GM19467 (cell line): ENCODE measurements around the gene FLG.
"Not testable (repeated sequence)": the region's sequence is repeated elsewhere in the genome, so short reads cannot be mapped to it uniquely, and the experiment has no call there.

ENCODE experiments used
- ATAC-seq: cut with Tn5 transposase; IDR thresholded peaks from one replicate; pipeline ENCODE4 v1.9.1; 2021; ENCODE audit warnings: mild to moderate bottlenecking, moderate library complexity; ENCODE audit not compliant: unreplicated experiment

FLG gene

DNA sequence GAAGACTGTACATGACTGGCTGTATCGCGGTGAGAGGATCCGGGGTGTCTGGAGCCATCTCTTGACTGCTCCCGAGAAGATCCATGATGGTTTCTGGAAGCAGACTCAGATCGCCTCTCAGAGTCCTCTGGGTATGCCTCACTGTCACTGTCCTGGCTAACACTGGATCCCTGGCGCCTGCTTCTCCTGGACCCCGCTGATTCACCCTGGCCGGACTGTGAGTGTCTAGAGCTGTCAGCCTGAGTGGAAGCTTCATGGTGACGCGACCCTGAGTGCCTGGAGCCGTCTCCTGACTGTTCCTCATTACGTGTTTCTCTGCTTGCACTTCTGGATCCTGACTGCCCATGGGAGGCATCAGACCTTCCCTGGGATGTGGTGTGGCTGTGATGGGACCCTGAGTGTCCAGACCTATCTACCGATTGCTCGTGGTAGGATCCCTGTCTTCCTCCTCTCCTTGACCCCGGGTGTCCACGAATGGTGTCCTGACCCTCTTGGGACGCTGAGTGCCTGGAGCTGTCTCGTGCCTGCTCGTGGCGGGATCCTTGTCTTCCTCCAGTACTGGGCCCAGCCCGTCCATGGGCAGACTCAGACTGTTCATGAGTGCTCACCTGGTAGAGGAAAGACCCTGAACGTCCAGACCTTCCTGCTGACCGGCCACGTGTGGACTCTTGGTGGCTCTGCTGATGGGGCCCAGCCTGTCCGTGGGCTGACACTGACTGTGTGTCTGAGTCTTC is 21.7 kb downstream of the FLG start:
- not testable (repeated sequence) for ATAC-seq

GRCh38 chr1:152256394-152256793 is 68.6 kb downstream of the FLG start:
- ATAC-seq = not testable (repeated sequence)
